NK-92 treated with Interleukin-12 subunit alpha and Interleukin-12 subunit beta, amount 100 ng/mL, for 24 hours (cell line): ENCODE results near the gene ORC5.
"Not testable (repeated sequence)": the region's sequence is repeated elsewhere in the genome, so short reads cannot be mapped to it uniquely, and the experiment has no call there.

Source experiments
- DNase-seq: peaks from one replicate; lab custom pipeline; 2025; lab: John Stamatoyannopoulos, UW

The ORC5 gene

GRCh38 chr7:104185346-104185745 is 22.5 kb downstream of the ORC5 start:
- no peak for DNase-seq

- no peak for DNase-seq
Observed at GRCh38 chr7:104179178-104179577, 28.6 kb downstream of the ORC5 start.

- not testable (repeated sequence) for DNase-seq
Observed at GRCh38 chr7:104177565-104178083, 30.2 kb downstream of the ORC5 start.

GRCh38 chr7:104176332-104176731 is 31.5 kb downstream of the ORC5 start:
- DNase-seq, result no peak

GRCh38 chr7:104175361-104175984 is 32.3 kb downstream of the ORC5 start:
- no peak for DNase-seq

- no peak for DNase-seq
Observed at GRCh38 chr7:104174798-104175197, 33.0 kb downstream of the ORC5 start.

- no peak for DNase-seq
Observed at GRCh38 chr7:104162081-104162480, 45.7 kb downstream of the ORC5 start.

GRCh38 chr7:104161244-104161643 is 46.6 kb downstream of the ORC5 start:
- DNase-seq, result no peak

GRCh38 chr7:104160375-104160774 is 47.4 kb downstream of the ORC5 start:
- DNase-seq, result no peak

GRCh38 chr7:104156842-104157277 is 51.0 kb downstream of the ORC5 start:
- no peak for DNase-seq

- DNase-seq, result no peak
Observed at GRCh38 chr7:104153287-104153686, 54.5 kb downstream of the ORC5 start.

- no peak for DNase-seq
Observed at GRCh38 chr7:104152468-104152867, 55.3 kb downstream of the ORC5 start.

GRCh38 chr7:104150470-104150869 is 57.3 kb downstream of the ORC5 start:
- no peak for DNase-seq

- DNase-seq, result no peak
Observed at GRCh38 chr7:104149822-104150221, 58.0 kb downstream of the ORC5 start.

- DNase-seq, result no peak
Observed at GRCh38 chr7:104142147-104142546, 65.7 kb downstream of the ORC5 start.

- no peak for DNase-seq
Observed at GRCh38 chr7:104137971-104138370, 69.8 kb downstream of the ORC5 start.

GRCh38 chr7:104137511-104137910 is 70.3 kb downstream of the ORC5 start:
- no peak for DNase-seq

GRCh38 chr7:104136981-104137380 is 70.8 kb downstream of the ORC5 start:
- no peak for DNase-seq

- no peak for DNase-seq
Observed at GRCh38 chr7:104136561-104136960, 71.3 kb downstream of the ORC5 start.

GRCh38 chr7:104135760-104136558 is 71.9 kb downstream of the ORC5 start:
- no peak for DNase-seq

GRCh38 chr7:104133238-104133637 is 74.6 kb downstream of the ORC5 start:
- DNase-seq, result no peak

- DNase-seq, result no peak
Observed at GRCh38 chr7:104130726-104131125, 77.1 kb downstream of the ORC5 start.

- DNase-seq, result no peak
Observed at GRCh38 chr7:104127204-104127603, 80.6 kb downstream of the ORC5 start.
